ENCODE measurements around the gene PGAP3. TPM values are rescaled to one million over a fixed set of nuclear protein-coding genes. Genes with fewer than 3 reads are reported as not detected.
"Not testable (repeated sequence)": the region's sequence is repeated elsewhere in the genome, so short reads cannot be mapped to it uniquely, and the experiment has no call there.

PGAP3 gene
- total RNA-seq, 1 experiment from 2014 or later: 13.2 TPM

DNA sequence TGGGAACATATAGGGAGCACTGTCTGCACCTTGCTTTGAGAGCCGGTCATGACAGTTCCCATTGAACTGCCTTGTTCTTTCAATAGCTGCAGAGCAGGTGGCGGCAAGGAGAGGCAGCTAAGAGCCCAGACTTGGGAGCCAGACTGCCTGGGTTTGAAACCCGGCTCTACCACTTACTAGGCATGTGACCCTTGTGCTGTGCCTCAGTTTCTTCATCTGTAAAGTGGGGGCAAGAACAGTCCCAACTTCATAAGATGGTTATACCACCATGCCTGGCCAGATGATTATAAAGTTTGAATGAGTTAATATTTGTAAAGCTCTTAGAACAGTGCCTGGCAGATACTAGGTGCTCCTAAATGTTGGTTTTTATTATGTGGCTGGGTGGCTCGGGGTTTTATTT, 26.4 kb upstream of the PGAP3 start:
- TF ChIP-seq, protein P1, sequence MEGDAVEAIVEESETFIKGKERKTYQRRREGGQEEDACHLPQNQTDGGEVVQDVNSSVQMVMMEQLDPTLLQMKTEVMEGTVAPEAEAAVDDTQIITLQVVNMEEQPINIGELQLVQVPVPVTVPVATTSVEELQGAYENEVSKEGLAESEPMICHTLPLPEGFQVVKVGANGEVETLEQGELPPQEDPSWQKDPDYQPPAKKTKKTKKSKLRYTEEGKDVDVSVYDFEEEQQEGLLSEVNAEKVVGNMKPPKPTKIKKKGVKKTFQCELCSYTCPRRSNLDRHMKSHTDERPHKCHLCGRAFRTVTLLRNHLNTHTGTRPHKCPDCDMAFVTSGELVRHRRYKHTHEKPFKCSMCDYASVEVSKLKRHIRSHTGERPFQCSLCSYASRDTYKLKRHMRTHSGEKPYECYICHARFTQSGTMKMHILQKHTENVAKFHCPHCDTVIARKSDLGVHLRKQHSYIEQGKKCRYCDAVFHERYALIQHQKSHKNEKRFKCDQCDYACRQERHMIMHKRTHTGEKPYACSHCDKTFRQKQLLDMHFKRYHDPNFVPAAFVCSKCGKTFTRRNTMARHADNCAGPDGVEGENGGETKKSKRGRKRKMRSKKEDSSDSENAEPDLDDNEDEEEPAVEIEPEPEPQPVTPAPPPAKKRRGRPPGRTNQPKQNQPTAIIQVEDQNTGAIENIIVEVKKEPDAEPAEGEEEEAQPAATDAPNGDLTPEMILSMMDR (IDR thresholded peaks at IDR 0.05; ENCODE audit: unreplicated experiment): no peak
- H3K27ac Mint-ChIP-seq (ENCODE audit: low read depth, unreplicated experiment): no peak overlapping the region
- no peaks in the 10 kb centered on the region for H3K9me3 Mint-ChIP-seq (ENCODE audit: unreplicated experiment)
- H3K4me1 Mint-ChIP-seq (ENCODE audit: insufficient read depth, unreplicated experiment): peaks cover 5% of the 10 kb centered on the region
- intact Hi-C loops (cut with micrococcal nuclease): no loop called here
- ChIA-PET CTCF (interaction anchor here (0.6 kb wide), 2 partner anchors 27 to 1052 kb away, joined by 3 to 4 read pairs; no protein-coding TSS in a partner anchor), POLR2A (interaction anchor here (0.8 to 1.2 kb wide), 2 partner anchors 14 to 15 kb away, joined by 4 read pairs; partner anchors contain the start of gene ERBB2)
- no TSS peak for BruUV-seq (replicated peaks)
- H3K4me3 Mint-ChIP-seq (ENCODE audit: unreplicated experiment): no peak overlapping the region
- DNase-seq (ENCODE audit: unreplicated experiment): no peak
- peaks cover 44% of the 10 kb centered on the region for H3K36me3 Mint-ChIP-seq (ENCODE audit: insufficient read depth, unreplicated experiment)
- H3K27me3 Mint-ChIP-seq (ENCODE audit: insufficient read depth, unreplicated experiment): no peaks in the 10 kb centered on the region

DNA sequence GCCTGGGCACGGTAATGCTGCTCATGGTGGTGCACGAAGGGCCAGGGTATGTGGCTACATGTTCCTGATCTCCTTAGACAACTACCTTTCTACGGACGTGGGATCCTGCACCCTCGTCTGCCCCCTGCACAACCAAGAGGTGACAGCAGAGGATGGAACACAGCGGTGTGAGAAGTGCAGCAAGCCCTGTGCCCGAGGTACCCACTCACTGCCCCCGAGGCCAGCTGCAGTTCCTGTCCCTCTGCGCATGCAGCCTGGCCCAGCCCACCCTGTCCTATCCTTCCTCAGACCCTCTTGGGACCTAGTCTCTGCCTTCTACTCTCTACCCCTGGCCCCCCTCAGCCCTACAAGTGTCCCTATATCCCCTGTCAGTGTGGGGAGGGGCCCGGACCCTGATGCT, 24.0 kb upstream of the PGAP3 start:
- Mint-ChIP-seq H3K27ac (ENCODE audit: low read depth, unreplicated experiment) (no peak overlapping the region), H3K9me3 (ENCODE audit: unreplicated experiment) (no peaks in the 10 kb centered on the region), H3K4me3 (ENCODE audit: unreplicated experiment) (no peak overlapping the region), H3K27me3 (ENCODE audit: insufficient read depth, unreplicated experiment) (no peaks in the 10 kb centered on the region), H3K36me3 (ENCODE audit: insufficient read depth, unreplicated experiment) (peaks cover 65% of the 10 kb centered on the region), H3K4me1 (ENCODE audit: insufficient read depth, unreplicated experiment) (peaks cover 5% of the 10 kb centered on the region)
- no peak for DNase-seq (ENCODE audit: unreplicated experiment)
- BruUV-seq (replicated peaks): no TSS peak
- intact Hi-C loops (cut with micrococcal nuclease): no loop called here
- TF ChIP-seq, protein P1 (IDR thresholded peaks at IDR 0.05; ENCODE audit: unreplicated experiment): no peak
- POLR2A ChIA-PET: no interaction called here
- CTCF ChIA-PET: no interaction called here

DNA sequence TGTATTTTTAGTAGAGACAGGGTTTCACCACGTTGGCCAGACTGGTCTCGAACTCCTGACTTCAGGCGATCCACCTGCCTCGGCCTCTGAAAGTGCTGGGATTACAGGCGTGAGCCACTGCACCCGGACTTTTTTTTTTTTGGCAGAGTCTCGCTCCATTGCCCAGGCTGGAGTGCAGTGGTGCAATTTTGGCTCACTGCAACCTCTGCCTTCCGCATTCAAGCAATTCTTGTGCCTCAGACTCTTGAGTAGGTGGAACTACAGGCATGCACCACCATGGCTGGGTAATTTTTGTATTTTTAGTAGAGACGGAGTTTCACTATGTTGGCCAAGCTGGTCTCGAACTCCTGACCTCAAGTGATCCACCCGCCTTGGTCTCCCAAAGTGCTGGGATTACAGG, 23.2 kb upstream of the PGAP3 start:
- H3K9me3 Mint-ChIP-seq (ENCODE audit: unreplicated experiment); H3K4me3 Mint-ChIP-seq (ENCODE audit: unreplicated experiment); H3K27me3 Mint-ChIP-seq (ENCODE audit: insufficient read depth, unreplicated experiment); intact Hi-C loops (cut with micrococcal nuclease); BruUV-seq (replicated peaks); H3K27ac Mint-ChIP-seq (ENCODE audit: low read depth, unreplicated experiment); H3K4me1 Mint-ChIP-seq (ENCODE audit: insufficient read depth, unreplicated experiment); DNase-seq (ENCODE audit: unreplicated experiment): not testable (repeated sequence)
- POLR2A ChIA-PET: interaction anchor here (0.9 to 1.2 kb wide), 2 partner anchors 11 to 19 kb away, joined by 3 to 6 read pairs; partner anchors contain the start of genes ERBB2 and MIEN1
- CTCF ChIA-PET: interaction anchor here (0.6 to 1.1 kb wide), 5 partner anchors 10 to 305 kb away, joined by 3 to 5 read pairs (median 4); no protein-coding TSS in a partner anchor
- peaks cover 67% of the 10 kb centered on the region for H3K36me3 Mint-ChIP-seq (ENCODE audit: insufficient read depth, unreplicated experiment)

DNA sequence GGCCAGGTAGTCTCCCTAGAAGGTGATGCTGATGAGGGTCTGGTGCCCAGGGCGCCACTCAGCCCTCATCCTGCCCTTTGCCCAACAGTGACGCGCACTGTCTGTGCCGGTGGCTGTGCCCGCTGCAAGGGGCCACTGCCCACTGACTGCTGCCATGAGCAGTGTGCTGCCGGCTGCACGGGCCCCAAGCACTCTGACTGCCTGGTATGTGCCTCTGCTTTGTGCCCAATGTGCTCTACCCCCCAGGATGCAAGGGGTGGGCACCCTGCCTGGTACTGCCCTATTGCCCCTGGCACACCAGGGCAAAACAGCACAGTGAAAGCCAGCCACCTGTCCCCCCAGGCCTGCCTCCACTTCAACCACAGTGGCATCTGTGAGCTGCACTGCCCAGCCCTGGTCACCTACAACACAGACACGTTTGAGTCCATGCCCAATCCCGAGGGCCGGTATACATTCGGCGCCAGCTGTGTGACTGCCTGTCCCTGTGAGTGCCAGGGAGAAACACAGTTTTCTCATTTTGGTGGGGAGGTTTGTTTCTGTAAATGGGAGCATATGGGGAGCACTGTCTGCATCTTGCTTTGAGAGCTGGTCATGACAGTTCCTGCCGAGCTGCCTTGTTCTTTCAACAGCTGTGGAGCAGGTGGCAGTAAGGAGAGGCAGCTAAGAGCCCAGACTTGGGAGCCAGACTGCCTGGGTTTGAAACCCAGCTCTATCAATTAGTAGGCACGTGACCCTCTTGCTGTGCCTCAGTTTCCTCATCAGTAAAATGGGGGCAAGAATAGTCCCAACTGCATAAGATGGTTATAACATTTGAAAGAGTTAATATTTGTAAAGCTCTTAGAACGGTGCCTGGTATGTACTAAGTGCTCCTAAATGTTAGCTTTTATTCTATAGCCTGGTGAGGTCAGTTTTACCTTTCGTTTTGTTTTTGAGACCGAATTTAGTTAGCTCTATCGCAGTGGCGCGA, 22.4 kb upstream of the PGAP3 start:
- Mint-ChIP-seq H3K27me3 (ENCODE audit: insufficient read depth, unreplicated experiment) (no peaks in the 10 kb centered on the region), H3K4me3 (ENCODE audit: unreplicated experiment) (no peak overlapping the region), H3K9me3 (ENCODE audit: unreplicated experiment) (no peaks in the 10 kb centered on the region), H3K36me3 (ENCODE audit: insufficient read depth, unreplicated experiment) (peaks cover 64% of the 10 kb centered on the region), H3K4me1 (ENCODE audit: insufficient read depth, unreplicated experiment) (peaks cover 5% of the 10 kb centered on the region), H3K27ac (ENCODE audit: low read depth, unreplicated experiment) (no peak overlapping the region)
- CTCF ChIA-PET: interaction anchor here (0.7 to 1.1 kb wide), 4 partner anchors 9 to 306 kb away, joined by 3 to 5 read pairs (median 4); no protein-coding TSS in a partner anchor
- BruUV-seq (replicated peaks): no TSS peak
- DNase-seq (ENCODE audit: unreplicated experiment): no peak
- TF ChIP-seq, protein P1 (IDR thresholded peaks at IDR 0.05; ENCODE audit: unreplicated experiment): no peak
- intact Hi-C loops (cut with micrococcal nuclease): no loop called here
- POLR2A ChIA-PET: interaction anchor here (0.6 to 1.2 kb wide), 3 partner anchors 10 to 22 kb away, joined by 3 to 6 read pairs (median 3); partner anchors contain the start of genes ERBB2 and MIEN1
